NCI-H2227 (cell line): Measurements from ENCODE around the gene NUDT14.

Experiments
- DNase-seq: peaks from one replicate; lab custom pipeline; 2025; ENCODE audit not compliant: unreplicated experiment; lab: John Stamatoyannopoulos, UW

NUDT14 gene

DNA sequence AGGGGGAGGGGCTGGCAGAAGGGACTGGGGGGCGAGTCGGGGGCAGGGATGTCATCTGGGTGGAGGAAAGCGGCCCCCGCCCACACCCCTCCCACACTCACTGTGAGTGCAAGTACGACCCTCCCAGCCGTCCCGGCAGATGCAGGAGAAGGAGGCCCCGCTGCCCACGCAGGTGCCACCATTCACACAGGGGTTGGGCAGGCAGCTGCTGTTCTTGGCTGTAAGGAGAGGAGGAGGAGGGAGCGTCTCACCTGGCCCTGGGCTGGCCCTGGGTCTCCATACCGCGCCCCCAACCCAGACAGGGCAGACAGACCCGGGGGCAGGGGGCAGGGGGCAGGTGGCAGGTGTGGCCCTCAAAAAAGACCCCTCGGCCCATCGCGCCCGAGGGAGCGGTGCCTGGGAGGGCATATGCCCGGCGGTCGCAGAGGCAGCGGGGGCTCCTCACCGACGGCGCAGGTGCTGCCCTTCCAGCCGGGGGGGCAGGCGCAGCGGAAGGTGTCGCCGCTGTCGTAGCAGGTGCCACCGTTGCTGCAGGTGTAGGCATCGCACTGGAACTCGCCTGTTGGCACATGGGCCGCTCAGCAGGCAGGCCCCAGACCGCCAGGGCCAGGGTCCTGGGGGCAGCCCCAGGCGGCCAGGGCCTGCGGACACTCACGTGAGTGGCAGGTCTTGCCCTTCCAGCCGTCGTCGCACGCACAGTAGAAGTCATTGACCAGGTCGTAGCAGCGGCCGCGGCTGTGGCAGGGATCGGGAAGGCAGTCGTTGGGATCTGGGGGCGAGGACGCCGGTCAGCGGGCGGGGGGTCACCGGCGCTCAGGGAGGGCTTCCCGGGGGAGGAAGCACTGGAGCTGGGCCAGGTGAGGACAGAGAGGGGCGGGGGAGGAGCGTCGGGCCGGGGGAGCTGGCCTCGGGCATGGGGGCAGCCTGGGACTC lies 33.2 kb downstream of the NUDT14 start:
- DNase-seq: no peak

DNA sequence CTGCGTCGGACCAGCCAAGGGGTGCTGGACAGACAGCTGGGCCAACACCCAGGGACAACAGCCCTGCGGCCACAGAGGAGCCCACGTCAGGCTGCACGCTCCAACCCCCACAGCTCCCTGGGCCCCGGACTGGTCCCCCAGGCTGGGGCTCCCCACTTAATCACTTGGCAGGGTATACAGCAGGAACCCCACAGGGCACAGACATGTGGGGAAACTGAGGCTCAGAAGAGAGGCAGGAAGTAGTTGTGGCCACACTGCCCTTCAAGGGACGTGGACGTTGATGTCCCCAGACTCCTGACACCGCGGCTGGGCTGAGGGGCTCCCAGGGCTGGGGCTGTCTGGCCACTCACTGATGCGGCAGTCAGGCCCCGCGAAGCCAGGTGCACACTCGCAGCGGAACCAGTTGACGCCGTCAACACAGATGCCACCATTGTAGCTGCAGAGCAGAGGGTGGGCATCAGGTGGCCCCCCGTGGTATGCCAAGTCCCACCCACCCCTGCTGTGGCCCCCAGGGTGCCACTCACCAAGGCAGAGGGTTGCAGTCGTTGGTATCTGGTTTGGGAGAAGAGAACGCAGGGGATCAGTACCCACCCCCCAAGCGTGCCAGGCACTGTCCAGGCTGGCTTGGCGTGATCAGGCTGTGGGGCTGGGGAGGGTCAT lies 34.0 kb downstream of the NUDT14 start:
- no peak for DNase-seq

DNA sequence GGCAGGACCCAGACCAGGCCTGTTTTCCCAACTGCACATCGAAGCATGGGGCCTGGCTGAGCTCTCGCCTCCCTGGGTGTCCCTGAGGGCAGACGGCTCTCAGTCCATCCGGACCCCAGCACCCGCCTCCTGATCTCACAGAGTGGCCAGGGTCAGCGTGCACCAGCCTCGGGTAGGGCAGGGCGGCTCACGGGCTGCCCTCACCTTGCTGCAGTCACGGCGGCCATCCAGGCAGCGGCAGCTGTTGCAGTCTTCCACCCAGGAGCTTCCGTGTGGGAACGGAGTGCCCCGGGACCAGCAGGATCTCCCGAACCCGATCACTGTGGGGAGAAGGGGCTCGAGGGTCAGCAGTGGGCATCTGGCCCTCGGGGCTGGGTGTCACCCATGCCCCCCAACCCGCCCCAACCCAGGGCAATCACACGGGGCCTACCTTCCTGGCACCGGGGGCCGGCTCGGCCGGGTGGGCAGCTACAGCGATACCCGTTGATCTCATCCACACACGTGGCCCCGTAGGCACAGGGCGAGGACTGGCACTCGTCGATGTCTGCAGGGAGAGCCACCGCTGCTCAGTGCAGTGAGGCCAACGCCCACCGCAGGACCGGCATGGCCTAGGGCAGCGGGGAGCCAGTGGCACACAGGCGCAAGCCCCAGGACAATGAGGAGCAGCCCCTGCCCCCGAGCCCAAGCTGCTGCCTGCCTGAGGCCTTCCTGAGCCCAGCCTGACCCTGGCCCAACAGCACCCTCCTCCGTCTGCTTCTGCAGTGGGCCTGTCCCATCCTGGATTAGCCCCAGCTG lies 34.7 kb downstream of the NUDT14 start:
- DNase-seq: no peak

DNA sequence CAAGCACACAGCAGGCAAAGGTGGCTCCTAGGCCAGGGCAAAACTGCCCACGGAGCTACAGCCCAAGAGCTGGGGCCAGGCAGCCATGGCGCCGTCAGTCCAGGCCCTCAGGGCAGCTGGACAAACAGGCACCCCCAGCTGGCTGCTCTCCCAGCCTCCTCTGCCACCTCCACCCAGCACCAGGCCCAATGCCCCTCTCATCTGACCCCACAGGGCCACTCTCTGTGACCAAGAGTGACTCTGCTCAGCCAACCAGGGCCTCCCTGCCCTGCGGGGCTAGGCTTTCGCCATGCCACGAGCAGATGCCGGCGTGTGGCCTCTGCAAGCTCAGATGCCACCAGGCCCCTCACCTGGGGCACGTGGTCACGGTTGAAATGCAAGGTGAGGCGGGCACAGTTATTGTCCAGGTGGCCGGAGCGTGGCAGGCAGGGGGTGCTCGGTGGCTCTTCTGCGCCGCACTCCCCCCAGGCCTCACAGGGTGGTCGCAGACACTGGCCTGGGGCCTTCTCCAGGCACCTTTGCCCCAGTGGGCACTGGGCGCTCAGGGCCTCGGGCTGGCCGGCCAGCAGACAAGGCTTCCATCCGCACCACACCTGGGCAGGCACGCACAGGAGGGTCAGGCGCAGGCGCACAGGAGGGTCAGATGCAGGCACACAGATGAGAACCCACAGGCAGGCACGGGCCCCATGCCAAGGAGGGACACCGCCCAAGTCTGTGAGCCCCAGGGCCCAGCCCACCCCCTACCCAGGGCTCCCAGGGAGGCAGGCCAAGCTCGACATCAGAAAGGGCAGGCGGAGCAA lies 35.5 kb downstream of the NUDT14 start:
- no peak for DNase-seq

DNA sequence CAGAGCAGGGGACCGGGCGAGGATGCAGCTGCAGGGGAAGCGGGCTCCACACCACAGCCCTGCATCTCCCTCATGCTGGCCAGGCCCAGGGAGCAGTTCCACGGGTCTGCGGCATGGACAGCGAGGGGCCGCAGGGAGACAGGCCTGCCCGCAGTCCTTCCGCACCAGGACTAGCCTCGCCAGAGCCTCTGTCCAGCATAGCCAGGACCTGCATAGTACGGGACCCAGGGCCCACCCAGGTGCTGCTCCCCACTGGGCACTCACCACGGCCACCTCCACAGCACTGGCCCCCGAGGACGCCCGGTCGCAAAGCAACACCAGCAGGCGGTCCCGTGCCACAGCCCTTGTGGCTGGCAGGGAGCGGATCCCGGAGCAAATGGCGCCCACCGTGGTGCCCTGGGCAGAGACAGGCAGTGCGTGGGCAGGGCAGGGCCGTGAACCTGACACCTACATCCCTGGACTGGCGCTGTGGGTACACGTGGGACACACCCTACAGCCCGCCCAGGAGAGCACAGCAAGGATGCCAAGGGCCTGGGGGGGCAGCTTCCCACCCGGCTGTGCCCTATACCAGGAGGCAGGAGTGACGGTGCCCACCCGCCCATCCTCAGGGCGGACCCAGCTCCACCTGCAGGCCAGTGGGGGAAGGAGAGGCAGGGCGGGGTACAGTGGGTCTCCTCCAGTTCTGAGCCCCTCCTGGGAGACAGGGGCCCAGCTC lies 36.3 kb downstream of the NUDT14 start:
- no peak for DNase-seq

DNA sequence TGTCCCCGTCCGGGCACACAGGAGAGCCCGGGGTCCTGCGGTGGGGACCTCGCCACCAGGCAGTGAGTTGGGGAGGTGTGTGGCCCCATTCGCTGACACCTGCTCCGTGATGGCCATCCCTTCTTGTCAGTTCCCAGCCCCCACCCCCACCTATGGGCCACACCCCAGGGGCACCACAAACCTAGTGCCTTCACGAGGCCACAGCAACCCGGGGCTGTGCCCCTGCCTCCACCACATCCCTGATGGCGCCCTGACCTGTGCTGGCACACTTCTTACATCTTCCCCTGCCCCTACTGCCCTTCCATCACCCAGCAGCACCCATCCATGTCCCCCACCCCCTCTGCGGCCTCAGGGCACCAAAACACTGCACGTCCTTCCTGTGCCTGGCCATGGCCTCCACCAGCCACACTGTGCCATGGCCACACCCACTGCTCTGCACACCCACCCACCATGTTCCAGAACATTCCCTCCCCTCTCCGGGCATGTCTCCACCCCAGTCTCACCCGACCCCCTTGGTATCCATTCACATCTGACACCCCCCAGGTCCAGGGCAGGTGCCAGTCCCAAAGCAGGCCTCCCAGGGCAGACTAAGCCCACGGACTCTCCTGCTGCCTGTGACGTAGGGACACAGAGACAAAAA lies 37.0 kb downstream of the NUDT14 start:
- DNase-seq: no peak

DNA sequence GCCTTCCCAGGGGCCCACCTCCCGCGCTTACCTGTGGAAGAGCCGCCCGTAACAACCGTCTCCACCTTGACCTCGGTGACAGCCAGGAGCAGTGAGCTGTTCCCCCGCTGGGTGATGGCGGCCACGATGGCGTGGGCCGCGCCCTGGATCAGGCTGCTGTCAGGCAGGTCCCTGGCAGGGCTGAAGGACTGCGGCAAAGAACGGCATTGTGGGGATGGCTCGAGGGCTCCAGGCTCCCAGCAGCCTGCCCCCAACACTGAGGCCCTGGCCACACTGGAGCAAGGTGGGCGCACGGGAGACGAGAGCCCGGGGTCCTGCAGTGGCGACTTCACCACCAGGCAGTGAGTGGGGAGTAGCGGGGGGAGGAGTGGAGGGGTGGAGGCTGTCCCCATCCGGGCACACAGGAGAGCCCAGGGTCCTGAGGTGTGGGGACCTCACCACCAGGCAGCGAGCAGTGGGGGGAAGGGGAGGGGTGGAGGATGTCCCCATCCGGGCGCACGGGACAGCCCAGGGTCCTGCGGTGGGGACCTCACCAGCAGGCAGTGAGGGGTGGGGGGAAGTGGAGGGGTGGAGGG lies 37.6 kb downstream of the NUDT14 start:
- DNase-seq: no peak

DNA sequence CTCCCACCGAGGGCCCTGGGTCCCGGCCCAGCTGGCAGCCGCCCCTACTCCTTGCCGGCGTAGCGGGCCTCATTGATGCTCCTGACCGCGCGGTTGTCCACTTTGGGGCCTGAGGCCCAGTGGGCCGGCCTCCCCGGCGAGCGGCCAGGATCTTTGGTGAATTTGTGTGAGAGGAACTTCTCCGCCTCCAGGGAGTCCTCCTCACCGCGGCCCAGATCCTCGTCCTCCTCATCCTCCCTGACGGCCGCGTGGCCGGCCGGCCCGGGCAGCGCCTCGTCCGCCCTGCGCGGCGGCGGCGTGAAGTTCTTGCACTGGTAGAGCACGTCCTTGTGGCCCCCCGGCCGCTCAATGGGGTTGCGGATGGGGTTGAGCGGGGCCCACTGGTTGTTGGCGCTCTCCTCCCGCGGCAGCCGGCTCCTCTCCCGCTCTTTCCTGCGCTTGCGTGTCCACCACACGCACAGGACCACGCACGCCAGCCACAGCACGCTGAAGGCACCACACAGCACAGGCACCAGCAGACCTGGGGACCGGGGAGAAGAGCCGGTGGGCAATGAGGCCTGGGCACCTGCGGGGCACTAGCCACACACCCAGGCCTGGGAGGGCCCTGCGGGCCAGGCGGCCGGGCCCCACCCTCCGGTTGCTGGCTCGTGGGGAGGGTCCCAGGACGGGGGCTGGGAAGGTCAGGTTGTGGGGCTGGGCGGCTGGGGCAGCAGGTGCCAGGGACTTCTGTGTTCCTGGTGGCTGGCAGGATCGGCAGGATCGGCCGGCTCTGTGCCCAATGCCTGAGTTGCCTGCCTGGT lies 38.3 kb downstream of the NUDT14 start:
- DNase-seq: no peak

DNA sequence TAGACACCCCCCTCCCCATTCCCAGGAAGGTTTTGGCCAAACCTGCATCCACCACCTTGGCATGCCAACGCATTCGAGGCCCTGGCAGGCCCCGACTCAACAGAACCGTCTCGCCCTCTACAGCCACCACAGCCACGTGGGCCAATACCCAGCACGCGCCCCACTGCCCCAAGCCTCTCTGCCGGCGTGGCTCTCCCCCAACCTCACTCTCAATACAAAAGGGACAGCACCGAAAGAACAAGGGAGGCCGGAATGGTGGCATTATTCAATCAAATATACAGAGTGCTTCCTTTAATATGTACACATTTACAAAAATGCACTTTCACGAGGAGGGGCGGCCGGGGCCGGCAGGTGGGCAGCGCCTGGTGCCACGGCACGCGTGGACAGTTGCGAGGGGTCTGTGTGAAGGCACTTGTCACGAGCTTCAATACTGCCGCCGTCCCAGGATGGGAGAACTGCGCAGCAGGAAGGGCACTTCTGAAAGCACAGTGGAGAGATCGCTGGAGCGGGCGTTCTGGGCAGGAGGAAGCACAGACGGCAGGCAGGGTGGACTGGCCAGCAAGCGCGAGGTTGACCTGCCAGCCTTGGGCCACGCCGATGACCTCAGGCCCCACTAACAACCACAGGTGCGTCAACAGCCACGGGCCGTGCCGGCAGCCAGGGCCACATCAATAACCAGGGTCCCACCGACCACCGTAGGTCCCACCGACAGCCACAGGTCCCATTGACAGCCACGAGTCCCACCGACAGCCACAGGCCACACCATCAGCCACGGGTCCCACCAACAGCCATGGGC lies 39.4 kb downstream of the NUDT14 start:
- no peak for DNase-seq

DNA sequence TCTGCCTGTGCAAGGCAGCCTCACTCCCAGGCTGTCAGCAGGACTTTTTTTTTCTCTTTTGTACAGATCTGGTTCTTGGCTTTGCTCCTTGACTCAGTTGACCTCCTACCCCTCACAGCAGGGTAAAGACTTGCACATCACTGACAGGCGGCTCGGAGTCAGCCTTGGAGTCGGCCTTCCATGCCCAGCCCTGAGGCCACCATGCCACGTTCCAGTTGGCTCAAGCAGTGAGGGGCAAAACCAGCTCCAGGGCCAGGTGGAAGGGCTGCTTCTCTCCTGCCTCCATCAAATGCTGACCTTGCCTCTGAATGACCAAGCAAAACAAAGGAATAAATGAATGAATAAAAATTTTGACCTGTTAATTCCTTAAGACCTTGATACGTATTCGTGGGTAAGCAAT lies 40.1 kb downstream of the NUDT14 start:
- no peak for DNase-seq

DNA sequence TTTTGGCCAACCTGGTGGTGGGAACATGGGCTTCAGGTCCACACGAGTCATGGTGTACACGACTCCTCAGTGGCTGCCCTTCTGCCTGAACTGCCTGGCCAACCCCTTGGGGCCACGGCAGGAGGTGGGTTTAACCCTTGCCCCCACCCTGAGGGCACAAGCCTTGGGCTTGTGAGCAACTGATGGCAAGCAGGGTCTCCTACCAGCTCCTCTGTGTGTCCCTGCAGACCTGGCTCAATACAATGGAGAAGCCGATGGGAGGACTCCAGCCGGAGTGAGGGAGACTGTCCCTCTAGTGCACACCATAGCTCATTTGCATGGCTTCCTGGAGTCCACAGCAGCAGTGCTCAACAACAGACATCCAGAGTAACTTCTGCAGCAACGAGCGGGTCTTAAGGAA lies 40.5 kb downstream of the NUDT14 start:
- DNase-seq: no peak

DNA sequence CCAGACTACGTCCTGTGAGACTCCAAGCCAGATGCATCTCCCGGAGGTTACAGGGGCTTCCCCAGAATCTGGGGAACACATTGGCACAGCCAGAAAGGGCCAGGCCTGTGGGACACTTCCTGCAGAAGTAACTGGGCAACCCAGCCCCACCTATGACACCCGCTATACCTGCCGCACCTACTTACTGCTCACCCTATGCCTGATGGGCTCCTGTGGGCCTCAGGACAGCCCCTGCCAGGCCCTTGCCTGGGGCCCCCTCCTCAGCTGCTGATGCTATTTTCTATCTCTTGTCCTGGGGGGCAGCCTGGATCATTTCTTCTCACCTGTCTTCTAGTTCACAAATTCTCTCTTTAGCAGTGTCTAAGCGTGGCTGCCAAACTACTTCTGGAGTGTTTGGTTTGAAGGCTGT lies 41.3 kb downstream of the NUDT14 start:
- DNase-seq: no peak

DNA sequence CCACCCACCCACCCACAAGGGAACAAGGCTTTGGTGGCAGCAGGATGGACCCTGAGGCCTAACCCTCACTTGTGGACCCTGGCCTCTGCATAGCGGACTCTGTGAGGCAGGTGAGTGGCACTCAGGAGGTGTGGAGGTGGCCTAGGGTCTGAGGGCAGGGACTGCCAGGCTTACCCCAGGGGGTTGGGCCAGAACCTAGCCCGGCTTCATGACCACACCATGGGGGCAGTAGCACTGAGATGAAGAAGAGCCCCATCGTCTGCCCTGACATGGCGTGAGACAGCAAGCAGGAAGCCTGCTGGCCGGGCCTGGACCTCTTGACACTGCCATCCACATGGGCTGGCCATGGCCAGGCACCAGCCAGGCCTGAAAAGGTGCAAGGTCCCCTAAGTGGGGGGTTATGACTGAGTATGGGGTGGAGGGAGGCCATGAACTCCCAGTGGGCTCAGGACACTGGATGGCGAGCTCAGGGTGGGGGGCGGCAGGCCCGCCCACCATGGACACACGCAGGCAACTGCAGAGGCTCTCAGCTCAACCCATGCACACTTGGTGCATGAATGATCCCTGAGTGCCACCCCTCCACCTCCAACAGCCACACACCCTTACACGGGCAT lies 41.8 kb downstream of the NUDT14 start:
- no peak for DNase-seq

DNA sequence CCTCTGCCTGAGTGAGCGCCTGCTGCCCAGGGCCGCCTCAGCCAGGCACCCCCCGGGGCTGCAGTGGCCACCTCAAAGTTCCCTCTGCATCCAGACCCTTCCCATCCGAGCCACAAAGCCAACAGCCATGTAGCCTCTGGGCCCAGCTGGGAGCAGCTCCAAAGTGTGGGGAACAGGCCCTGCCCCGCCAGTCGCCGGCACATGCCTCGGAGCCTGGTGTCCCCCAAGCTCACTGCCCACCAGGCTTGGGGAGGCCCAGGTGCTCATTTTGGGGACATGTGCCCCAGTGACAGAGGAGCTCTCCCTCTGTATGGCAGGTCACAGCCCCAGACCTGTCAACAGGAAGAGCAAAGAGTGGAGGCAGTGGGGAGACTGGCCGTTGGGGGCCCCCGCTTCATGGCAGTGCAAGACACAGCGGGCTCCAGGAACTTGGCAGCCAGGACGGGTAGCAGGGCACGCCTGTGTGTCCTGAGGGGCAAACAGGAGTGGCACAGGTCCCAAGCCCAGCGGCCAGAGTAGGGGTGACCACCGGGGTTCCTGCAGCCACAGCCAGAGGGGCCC lies 42.5 kb downstream of the NUDT14 start:
- DNase-seq: no peak

DNA sequence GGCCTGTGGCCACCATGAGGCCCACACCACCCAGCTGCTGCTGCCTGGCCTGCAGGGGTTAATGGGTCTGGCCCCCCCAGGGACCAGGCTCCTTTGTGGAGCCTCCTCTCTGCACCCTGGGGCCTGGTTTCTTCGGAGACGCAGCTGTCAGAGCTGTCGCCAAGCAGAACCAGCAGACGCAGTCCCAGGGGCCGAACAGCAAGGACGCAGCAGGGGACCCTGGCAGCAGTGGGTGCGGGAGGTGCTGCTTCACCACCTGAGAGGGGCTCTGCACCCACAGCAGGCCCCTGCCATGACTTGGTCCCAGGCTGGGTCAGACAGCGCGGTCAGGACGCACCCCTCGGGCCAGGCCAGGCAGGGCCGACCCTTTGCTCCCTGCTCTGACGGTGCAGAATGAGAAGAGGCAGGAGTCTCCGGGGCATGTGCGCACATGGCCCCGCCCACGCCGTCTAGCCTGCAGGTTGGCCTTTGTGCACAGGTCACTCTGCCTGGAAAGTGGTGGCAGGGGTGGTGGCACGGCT lies 43.0 kb downstream of the NUDT14 start:
- no peak for DNase-seq

DNA sequence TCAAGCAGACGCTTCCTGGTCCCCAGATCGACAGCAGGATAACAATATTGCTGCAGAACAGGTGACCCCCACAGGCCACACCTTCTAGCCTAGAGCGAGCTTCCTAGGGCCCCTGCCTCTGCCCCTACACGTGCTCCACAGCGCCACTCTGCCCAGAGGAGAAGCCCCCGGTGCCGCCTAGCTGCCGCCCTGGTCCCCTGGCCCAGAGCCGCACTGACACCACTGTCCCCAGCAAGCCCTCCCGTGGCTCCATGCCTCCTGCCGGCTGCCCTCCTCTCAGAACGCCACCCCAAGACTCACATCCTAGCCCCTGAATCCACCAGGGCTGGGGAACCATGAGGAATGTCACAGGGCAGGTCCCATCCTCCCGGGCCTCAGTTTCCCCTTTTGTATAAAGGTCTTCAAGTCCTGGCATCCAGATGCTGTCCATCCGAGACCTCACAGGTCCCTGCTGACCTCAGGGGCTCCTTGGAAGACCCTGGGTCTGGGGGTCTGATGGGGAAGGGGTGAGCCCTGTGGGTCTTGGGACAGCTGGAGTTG lies 43.6 kb downstream of the NUDT14 start:
- no peak for DNase-seq
